C4-2B (cell line): ENCODE results near the gene GRB14.

Experiments
- H3K27ac ChIP-seq: fragments of 450-650 bp; 2 replicates; pipeline ENCODE4 v1.5.1; 2017
- ZFX ChIP-seq: fragments of 450-650 bp; IDR thresholded peaks from 2 replicates; pipeline ENCODE4 v1.6.1; 2017
- TF ChIP-seq, protein P1 (sequence below): fragments of 450-650 bp; conservative IDR thresholded peaks from 2 replicates; pipeline ENCODE4 v1.5.1; 2017; ENCODE audit warnings: mild to moderate bottlenecking

The GRB14 gene

GRCh38 chr2:164535280-164536025 lies 85.8 kb downstream of the GRB14 start:
- TF ChIP-seq, protein P1, sequence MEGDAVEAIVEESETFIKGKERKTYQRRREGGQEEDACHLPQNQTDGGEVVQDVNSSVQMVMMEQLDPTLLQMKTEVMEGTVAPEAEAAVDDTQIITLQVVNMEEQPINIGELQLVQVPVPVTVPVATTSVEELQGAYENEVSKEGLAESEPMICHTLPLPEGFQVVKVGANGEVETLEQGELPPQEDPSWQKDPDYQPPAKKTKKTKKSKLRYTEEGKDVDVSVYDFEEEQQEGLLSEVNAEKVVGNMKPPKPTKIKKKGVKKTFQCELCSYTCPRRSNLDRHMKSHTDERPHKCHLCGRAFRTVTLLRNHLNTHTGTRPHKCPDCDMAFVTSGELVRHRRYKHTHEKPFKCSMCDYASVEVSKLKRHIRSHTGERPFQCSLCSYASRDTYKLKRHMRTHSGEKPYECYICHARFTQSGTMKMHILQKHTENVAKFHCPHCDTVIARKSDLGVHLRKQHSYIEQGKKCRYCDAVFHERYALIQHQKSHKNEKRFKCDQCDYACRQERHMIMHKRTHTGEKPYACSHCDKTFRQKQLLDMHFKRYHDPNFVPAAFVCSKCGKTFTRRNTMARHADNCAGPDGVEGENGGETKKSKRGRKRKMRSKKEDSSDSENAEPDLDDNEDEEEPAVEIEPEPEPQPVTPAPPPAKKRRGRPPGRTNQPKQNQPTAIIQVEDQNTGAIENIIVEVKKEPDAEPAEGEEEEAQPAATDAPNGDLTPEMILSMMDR = no peak
- TF ChIP-seq ZFX = no peak
- H3K27ac ChIP-seq = no peak overlapping the region

GRCh38 chr2:164530464-164530863 lies 90.8 kb downstream of the GRB14 start:
- TF ChIP-seq, protein P1 = no peak
- TF ChIP-seq ZFX = no peak
- no peak overlapping the region for H3K27ac ChIP-seq

GRCh38 chr2:164523726-164524125 lies 97.6 kb downstream of the GRB14 start:
- H3K27ac ChIP-seq = no peak overlapping the region

GRCh38 chr2:164523009-164523408 lies 98.3 kb downstream of the GRB14 start:
- H3K27ac ChIP-seq = no peak overlapping the region
- no peak for TF ChIP-seq ZFX
- TF ChIP-seq, protein P1 = no peak

More at GRCh38 chr2:164523726-164524125, 97.6 kb downstream of the GRB14 start:
- TF ChIP-seq, protein P1 = no peak
- TF ChIP-seq ZFX = no peak

GRCh38 chr2:164522561-164522981 lies 98.7 kb downstream of the GRB14 start:
- TF ChIP-seq, protein P1 = no peak
- no peak for TF ChIP-seq ZFX
- H3K27ac ChIP-seq = no peak overlapping the region

DNA sequence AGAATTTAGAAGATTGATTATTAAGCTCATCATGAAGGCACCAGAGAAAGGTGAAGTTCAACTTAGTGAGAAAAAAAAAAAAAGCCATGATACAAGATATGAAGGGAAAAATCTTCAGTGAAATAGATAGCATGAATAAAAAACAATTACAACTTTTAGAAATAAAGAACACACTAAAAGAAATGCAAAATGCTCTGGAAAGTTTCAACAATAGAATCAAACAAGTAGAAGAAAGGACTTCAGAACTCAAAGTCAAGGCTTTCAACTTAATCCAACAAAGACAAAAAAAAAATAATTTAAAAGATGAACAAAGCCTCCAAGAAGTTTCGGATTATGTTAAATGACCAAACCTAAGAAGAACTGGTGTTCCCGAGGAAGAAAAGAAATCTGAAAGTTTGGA lies 105.5 kb downstream of the GRB14 start:
- TF ChIP-seq ZFX = no peak
- H3K27ac ChIP-seq = no peak overlapping the region

- TF ChIP-seq, protein P1 = no peak
- no peak for TF ChIP-seq ZFX
- peak overlapping the region; percentile 82 for H3K27ac ChIP-seq
Measured at GRCh38 chr2:164515030-164515429, 106.3 kb downstream of the GRB14 start.

DNA sequence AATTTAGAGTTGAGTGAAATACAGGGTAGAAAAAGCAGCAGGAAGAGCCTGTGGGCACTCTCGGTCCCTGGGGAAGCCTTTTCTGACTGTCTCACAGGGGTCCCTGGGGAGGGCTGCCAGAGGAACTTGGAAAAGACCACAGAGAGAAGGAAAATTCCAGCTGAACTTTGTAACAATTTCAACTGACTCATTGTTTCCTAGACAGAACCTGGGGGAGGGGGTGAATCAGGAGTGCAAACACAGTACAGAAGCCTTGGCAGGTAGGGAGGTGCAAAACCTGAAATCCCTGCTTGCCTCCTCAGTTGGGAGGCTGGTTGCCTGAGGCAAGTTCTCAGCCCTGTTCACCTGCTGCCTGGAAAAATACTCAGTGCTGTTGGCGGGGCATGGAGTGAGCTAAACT lies 106.8 kb downstream of the GRB14 start:
- no peak for TF ChIP-seq ZFX
- TF ChIP-seq, protein P1 = no peak
- peak overlapping the region; percentile 82 for H3K27ac ChIP-seq
